Measurements from ENCODE around the gene GALNT10. TPM values are rescaled to one million over a fixed set of nuclear protein-coding genes. Genes with fewer than 3 reads are reported as not detected.

Gene GALNT10
- total RNA-seq, 1 donor from 2014 or later: 178 TPM

DNA sequence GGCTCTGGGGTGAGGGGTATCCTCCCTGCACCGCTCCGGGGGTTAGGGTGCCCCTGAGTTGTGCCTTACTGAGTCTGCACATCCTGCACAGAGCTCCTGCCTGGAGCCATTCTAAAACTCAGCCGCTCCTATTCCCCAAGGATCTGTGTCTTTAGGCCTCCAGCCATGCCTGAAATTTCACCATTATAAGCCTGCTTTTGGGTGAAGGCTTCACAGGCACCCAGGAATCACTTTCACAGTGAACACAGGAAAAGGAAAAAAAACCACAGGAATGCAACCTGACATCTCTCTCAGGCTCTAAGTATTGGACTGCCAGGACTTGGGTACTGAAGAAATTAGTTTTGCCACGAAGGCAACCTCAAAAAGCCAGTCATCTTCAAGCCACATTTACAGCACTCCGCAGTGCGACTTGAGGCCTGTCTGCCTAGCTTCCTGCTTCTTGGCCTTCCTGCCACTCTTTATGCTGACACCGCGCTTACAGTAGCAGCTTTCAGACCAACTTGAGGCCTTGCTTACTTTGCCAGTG, 30.9 kb downstream of the GALNT10 start:
- Mint-ChIP-seq H3K27ac (ENCODE audit: unreplicated experiment) (peak overlapping the region; percentile 93), H3K27me3 (ENCODE audit: unreplicated experiment) (no peaks in the 10 kb centered on the region), H3K4me3 (ENCODE audit: unreplicated experiment) (no peak overlapping the region), H3K36me3 (ENCODE audit: unreplicated experiment) (peaks cover 29% of the 10 kb centered on the region), H3K4me1 (ENCODE audit: unreplicated experiment) (peaks cover 61% of the 10 kb centered on the region), H3K9me3 (ENCODE audit: unreplicated experiment) (peaks cover 2% of the 10 kb centered on the region)
- peak; percentile 85 for DNase-seq (ENCODE audit: extremely low spot score, unreplicated experiment)
- no peak for TF ChIP-seq CTCF (IDR thresholded peaks at IDR 0.05)

DNA sequence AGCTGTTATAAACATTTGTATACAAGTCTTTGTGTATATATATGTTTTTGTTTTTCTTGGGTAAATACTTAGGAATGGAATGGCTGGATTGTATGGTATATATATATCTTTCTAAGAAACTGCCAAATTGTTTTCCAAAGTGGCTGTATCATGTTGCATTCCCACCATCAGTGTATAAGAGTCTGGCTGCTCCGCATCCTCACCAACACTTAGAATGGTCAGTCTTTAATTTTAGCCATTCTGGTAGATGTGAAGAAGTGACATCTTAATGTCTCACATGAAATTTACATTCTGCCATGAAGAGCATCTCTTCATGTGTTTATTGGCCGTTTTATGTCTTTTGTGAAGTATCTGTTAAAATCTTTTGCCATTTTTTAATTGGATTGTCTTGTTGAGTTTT, 31.9 kb downstream of the GALNT10 start:
- H3K9me3 Mint-ChIP-seq (ENCODE audit: unreplicated experiment): peaks cover 11% of the 10 kb centered on the region
- H3K4me1 Mint-ChIP-seq (ENCODE audit: unreplicated experiment): peaks cover 54% of the 10 kb centered on the region
- no peak overlapping the region for H3K4me3 Mint-ChIP-seq (ENCODE audit: unreplicated experiment)
- peaks cover 29% of the 10 kb centered on the region for H3K36me3 Mint-ChIP-seq (ENCODE audit: unreplicated experiment)
- no peaks in the 10 kb centered on the region for H3K27me3 Mint-ChIP-seq (ENCODE audit: unreplicated experiment)
- peak overlapping the region; percentile 93 for H3K27ac Mint-ChIP-seq (ENCODE audit: unreplicated experiment)
- TF ChIP-seq CTCF (IDR thresholded peaks at IDR 0.05): no peak
- no peak for DNase-seq (ENCODE audit: extremely low spot score, unreplicated experiment)

DNA sequence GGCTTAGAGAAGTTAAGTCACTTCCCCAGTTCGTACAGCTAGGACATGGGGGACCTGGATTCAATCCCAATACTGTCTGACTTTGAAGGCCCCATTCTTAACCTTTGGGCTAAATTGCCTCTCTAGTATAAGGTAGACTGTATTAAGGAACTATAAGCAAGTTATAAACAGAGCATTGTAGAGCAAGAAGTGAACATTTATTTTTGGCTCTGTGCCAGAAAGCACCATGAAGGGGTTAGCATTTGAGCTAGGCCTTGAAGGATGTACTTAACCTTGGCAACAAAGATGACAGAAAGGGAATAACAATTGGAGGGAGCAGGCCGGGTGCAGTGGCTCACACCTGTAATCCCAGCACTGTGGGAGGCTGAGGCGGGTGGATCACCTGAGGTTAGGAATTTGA, 32.8 kb downstream of the GALNT10 start:
- Mint-ChIP-seq H3K4me1 (ENCODE audit: unreplicated experiment) (peaks cover 46% of the 10 kb centered on the region), H3K27ac (ENCODE audit: unreplicated experiment) (peak overlapping the region; percentile 93), H3K9me3 (ENCODE audit: unreplicated experiment) (peaks cover 19% of the 10 kb centered on the region), H3K36me3 (ENCODE audit: unreplicated experiment) (peaks cover 36% of the 10 kb centered on the region), H3K27me3 (ENCODE audit: unreplicated experiment) (no peaks in the 10 kb centered on the region), H3K4me3 (ENCODE audit: unreplicated experiment) (no peak overlapping the region)
- no peak for DNase-seq (ENCODE audit: extremely low spot score, unreplicated experiment)
- TF ChIP-seq CTCF (IDR thresholded peaks at IDR 0.05): no peak

DNA sequence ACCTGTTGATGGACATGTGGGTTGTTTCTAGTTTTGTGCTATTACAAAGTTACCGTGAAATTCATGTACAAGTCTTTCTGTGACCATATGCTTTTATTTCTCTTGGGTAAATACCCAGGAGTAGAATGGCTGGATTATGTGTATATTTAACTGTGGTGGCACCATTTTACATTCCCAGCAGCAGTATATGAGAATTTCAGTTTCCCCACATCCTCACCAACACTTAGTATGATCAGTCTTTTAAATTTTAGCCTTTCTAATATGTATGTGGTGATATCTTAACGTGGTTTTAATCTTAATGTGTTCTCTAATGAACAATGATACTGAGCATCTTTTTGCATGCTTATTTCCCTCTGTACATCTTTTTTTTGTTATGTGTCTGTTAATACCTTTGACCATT, 36.6 kb downstream of the GALNT10 start:
- DNase-seq (ENCODE audit: extremely low spot score, unreplicated experiment): no peak
- Mint-ChIP-seq H3K36me3 (ENCODE audit: unreplicated experiment) (peaks cover 29% of the 10 kb centered on the region), H3K4me3 (ENCODE audit: unreplicated experiment) (no peak overlapping the region), H3K9me3 (ENCODE audit: unreplicated experiment) (peaks cover 19% of the 10 kb centered on the region), H3K27me3 (ENCODE audit: unreplicated experiment) (no peaks in the 10 kb centered on the region), H3K27ac (ENCODE audit: unreplicated experiment) (no peak overlapping the region), H3K4me1 (ENCODE audit: unreplicated experiment) (peaks cover 20% of the 10 kb centered on the region)
- no peak for TF ChIP-seq CTCF (IDR thresholded peaks at IDR 0.05)

GRCh38 chr5:154228696-154229095, 38.2 kb downstream of the GALNT10 start:
- TF ChIP-seq CTCF (IDR thresholded peaks at IDR 0.05): no peak
- peaks cover 19% of the 10 kb centered on the region for H3K9me3 Mint-ChIP-seq (ENCODE audit: unreplicated experiment)
- peaks cover 24% of the 10 kb centered on the region for H3K36me3 Mint-ChIP-seq (ENCODE audit: unreplicated experiment)
- no peak overlapping the region for H3K4me3 Mint-ChIP-seq (ENCODE audit: unreplicated experiment)
- no peaks in the 10 kb centered on the region for H3K27me3 Mint-ChIP-seq (ENCODE audit: unreplicated experiment)
- H3K27ac Mint-ChIP-seq (ENCODE audit: unreplicated experiment): no peak overlapping the region
- DNase-seq (ENCODE audit: extremely low spot score, unreplicated experiment): no peak
- peaks cover 11% of the 10 kb centered on the region for H3K4me1 Mint-ChIP-seq (ENCODE audit: unreplicated experiment)
